OCI-LY7 (cell line): ENCODE results near the gene UBTD1. TPM values are rescaled to one million over a fixed set of nuclear protein-coding genes. Genes with fewer than 3 reads are reported as not detected.

ENCODE experiments used
- BruUV-seq: library from RNA; stranded (reverse); fragments of 400-500 nt; replicated peaks from 2 replicates; lab custom pipeline; 2021; lab: Mats Ljungman, UMichigan
- CTCF ChIA-PET: fragments of 300-600 bp; sonication (Branson Sonifier 250); formaldehyde crosslinking; loops from one replicate; lab custom pipeline; 2022; ENCODE audit warnings: antibody characterized with exemption; ENCODE audit not compliant: unreplicated experiment; lab: Charles Lee
- POLR2A ChIA-PET: fragments of 300-600 bp; sonication (Branson Sonifier 250); formaldehyde crosslinking; loops from one replicate; lab custom pipeline; 2022; ENCODE audit warnings: antibody characterized with exemption; lab: Charles Lee
- DNase-seq: peaks from one replicate; pipeline ENCODE4 v3.0.0-alpha.2; 2015; ENCODE audit warnings: low spot score
- H2AFZ ChIP-seq: fragments of 200-600 bp; sonication (generic), shearing (Covaris generic); 2 replicates; pipeline ENCODE4 v1.6.1; 2014; ENCODE audit warnings: mild to moderate bottlenecking, antibody characterized with exemption, low read length, moderate library complexity
- H3K27ac ChIP-seq: fragments of 200-600 bp; sonication (generic); 2 replicates; pipeline ENCODE4 v1.5.1; 2014; ENCODE audit warnings: mixed run types, low read depth, mild to moderate bottlenecking, moderate library complexity, low read length, inconsistent platforms; ENCODE audit not compliant: poor library complexity, severe bottlenecking
- H3K36me3 ChIP-seq: fragments of 200-600 bp; sonication (generic); 2 replicates; pipeline ENCODE4 v1.6.1; 2014; ENCODE audit warnings: mild to moderate bottlenecking, antibody characterized with exemption, low read length, moderate library complexity, mixed read lengths; ENCODE audit not compliant: insufficient read depth
- H3K4me1 ChIP-seq: fragments of 200-600 bp; sonication (generic); 2 replicates; pipeline ENCODE4 v1.5.1; 2014; ENCODE audit warnings: mild to moderate bottlenecking, low read length; ENCODE audit not compliant: insufficient read depth, poor library complexity, severe bottlenecking
- H3K4me2 ChIP-seq: fragments of 200-600 bp; sonication (generic); 2 replicates; pipeline ENCODE4 v1.6.1; 2014; ENCODE audit warnings: mild to moderate bottlenecking, low read length
- H3K4me3 ChIP-seq: fragments of 200-600 bp; sonication (generic); 2 replicates; pipeline ENCODE4 v1.5.1; 2014; ENCODE audit warnings: mild to moderate bottlenecking, low read depth, low read length; ENCODE audit not compliant: poor library complexity, severe bottlenecking
- H3K79me2 ChIP-seq: fragments of 200-600 bp; sonication (generic); 2 replicates; pipeline ENCODE4 v1.6.1; 2016; ENCODE audit warnings: low read depth, mild to moderate bottlenecking, low read length, moderate library complexity, mixed read lengths; ENCODE audit not compliant: insufficient read depth
- H3K9me2 ChIP-seq: fragments of 200-600 bp; sonication (generic); 2 replicates; pipeline ENCODE4 v1.6.1; 2016; ENCODE audit warnings: mild to moderate bottlenecking, low read length, mixed read lengths; ENCODE audit not compliant: insufficient read depth
- H3K9me3 ChIP-seq: fragments of 200-600 bp; sonication (generic); 2 replicates; pipeline ENCODE4 v1.6.1; 2014; ENCODE audit warnings: mild to moderate bottlenecking, mixed run types, low read length, mixed read lengths
- H4K20me1 ChIP-seq: fragments of 200-600 bp; sonication (generic); 2 replicates; pipeline ENCODE4 v1.6.1; 2014; ENCODE audit warnings: mild to moderate bottlenecking, antibody characterized with exemption, low read length, moderate library complexity, mixed read lengths; ENCODE audit not compliant: insufficient read depth
- CTCF ChIP-seq: fragments of 200-600 bp; sonication (generic); conservative IDR thresholded peaks from 2 replicates; pipeline ENCODE4 v1.5.1; 2014; ENCODE audit warnings: mild to moderate bottlenecking, antibody characterized with exemption, low read length, moderate library complexity, mixed read lengths
- EZH2phosphoT487 ChIP-seq: fragments of 200-600 bp; sonication (generic); IDR thresholded peaks from 2 replicates; pipeline ENCODE4 v1.6.1; 2018; ENCODE audit warnings: low read depth, borderline replicate concordance, mild to moderate bottlenecking, mixed run types, antibody characterized with exemption, low read length, moderate library complexity, mixed read lengths
- intact Hi-C: fragments of 100-400 bp; cut with micrococcal nuclease; formaldehyde crosslinking; loops from one replicate; pipeline ENCODE4 v1.10.0; 2022; ENCODE audit not compliant: unreplicated experiment
- total RNA-seq, 2 experiments: library from RNA; depleted of rRNA in 1 of 2; stranded (reverse); fragments of >200 nt in 1 of 2; shearing (Covaris generic) in 1 of 2; gene quantifications; 2 replicates each; pipeline ENCODE4 v1.2.3, GENCODE V29; 2014 to 2022

Gene UBTD1
- total RNA-seq, 2 experiments from 2014 or later, result 1.4 to 2.2 TPM

GRCh38 chr10:97508342-97508741 lies 9.6 kb downstream of the UBTD1 start:
- Histone ChIP-seq H3K79me2 (no peaks in the 10 kb centered on the region), H2AFZ (no peak overlapping the region), H4K20me1 (no peaks in the 10 kb centered on the region), H3K27ac (no peak overlapping the region), H3K4me3 (no peak overlapping the region), H3K4me2 (no peak overlapping the region), H3K36me3 (no peaks in the 10 kb centered on the region), H3K4me1 (no peaks in the 10 kb centered on the region), H3K9me2 (no peaks in the 10 kb centered on the region), H3K9me3 (no peaks in the 10 kb centered on the region)
- no peak for DNase-seq
- ChIA-PET CTCF (no interaction called here), POLR2A (interaction anchor here (0.7 kb wide), 1 partner anchor 30 kb away, joined by 3 read pairs; no protein-coding TSS in a partner anchor)
- intact Hi-C loops, result no loop called here
- no TSS peak for BruUV-seq
- TF ChIP-seq CTCF (no peak), EZH2phosphoT487 (no peak)

GRCh38 chr10:97509120-97509680 lies 10.5 kb downstream of the UBTD1 start:
- POLR2A ChIA-PET, result no interaction called here
- H4K20me1 ChIP-seq, result no peaks in the 10 kb centered on the region
- BruUV-seq, result no TSS peak

More at GRCh38 chr10:97509120-97509680, 10.5 kb downstream of the UBTD1 start:
- Histone ChIP-seq H3K27ac (no peak overlapping the region), H3K9me2 (no peaks in the 10 kb centered on the region), H3K4me3 (no peak overlapping the region), H3K36me3 (no peaks in the 10 kb centered on the region), H3K4me2 (no peak overlapping the region), H2AFZ (no peak overlapping the region), H3K9me3 (no peaks in the 10 kb centered on the region), H3K4me1 (no peaks in the 10 kb centered on the region), H3K79me2 (no peaks in the 10 kb centered on the region)
- TF ChIP-seq EZH2phosphoT487 (no peak), CTCF (no peak)
- no peak for DNase-seq
- CTCF ChIA-PET, result interaction anchor here (0.9 kb wide), 1 partner anchor 10 kb away, joined by 10 read pairs; no protein-coding TSS in a partner anchor
- intact Hi-C loops, result no loop called here
